ENCODE results near the gene COL25A1. TPM values are rescaled to one million over a fixed set of nuclear protein-coding genes. Genes with fewer than 3 reads are reported as not detected.

COL25A1 gene
- total RNA-seq, 1 experiment from 2014 or later, result 4.2 TPM

DNA sequence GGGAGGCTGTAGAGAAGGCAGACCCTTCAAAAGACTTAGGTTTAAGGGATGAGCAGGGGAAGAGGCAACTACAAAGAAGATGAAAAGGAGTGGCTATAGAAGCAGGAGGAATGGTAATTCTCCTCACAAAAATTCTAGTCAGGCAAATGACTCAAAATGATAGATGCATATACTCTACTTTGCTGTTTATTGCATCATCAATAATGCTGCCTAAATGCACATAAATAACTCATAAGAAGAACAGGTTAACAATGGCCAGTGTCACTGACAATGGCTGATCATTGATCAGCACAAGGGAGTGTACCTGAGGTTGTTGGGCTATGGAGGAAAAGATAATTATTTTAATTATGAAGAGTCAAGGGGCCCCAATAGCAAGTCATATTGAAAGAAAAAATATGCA lies 354.9 kb downstream of the COL25A1 start:
- Histone ChIP-seq H2BK12ac (ENCODE audit: insufficient read length, low read depth, low read length) (no peak overlapping the region), H4K20me1 (ENCODE audit: control insufficient read depth, insufficient read depth, insufficient read length) (no peaks in the 10 kb centered on the region), H2AFZ (ENCODE audit: low read length) (no peak overlapping the region), H3K56ac (ENCODE audit: insufficient read length, low read depth, low read length) (no peak overlapping the region), H3K4ac (ENCODE audit: low read depth, low read length) (no peak overlapping the region), H4K5ac (ENCODE audit: insufficient read length, low read depth, low read length) (no peak overlapping the region), H2AK5ac (ENCODE audit: insufficient read length, low read length) (no peak overlapping the region), H3K27ac (ENCODE audit: insufficient read length, low read depth, low read length) (no peak overlapping the region), H3K27me3 (ENCODE audit: insufficient read depth, low read length) (no peaks in the 10 kb centered on the region), H3K14ac (ENCODE audit: insufficient read depth, low read length) (no peak overlapping the region), H3K9me3 (ENCODE audit: control insufficient read depth, low read depth, low read length) (no peaks in the 10 kb centered on the region), H3K23me2 (ENCODE audit: insufficient read length, low read depth, low read length, poor library complexity, severe bottlenecking) (no peaks in the 10 kb centered on the region), H3K79me1 (ENCODE audit: insufficient read depth, low read depth, low read length, poor library complexity, severe bottlenecking) (no peaks in the 10 kb centered on the region), H4K8ac (replicated peaks; ENCODE audit: insufficient read length, low read depth, low read length) (no peak overlapping the region), H2BK120ac (ENCODE audit: low read depth, low read length, poor library complexity, severe bottlenecking) (no peak overlapping the region), H3T11ph (ENCODE audit: low read length) (no peak overlapping the region), H4K91ac (ENCODE audit: insufficient read length, low read depth, low read length) (no peak overlapping the region), H2BK15ac (ENCODE audit: low read depth, low read length) (no peak overlapping the region), H3K4me1 (ENCODE audit: insufficient read depth, low read length) (no peaks in the 10 kb centered on the region; the same call in 1 of the 2 replicates), H2BK5ac (ENCODE audit: insufficient read length, low read length) (no peak overlapping the region), H3K79me2 (ENCODE audit: insufficient read depth, low read length) (no peaks in the 10 kb centered on the region), H3K23ac (ENCODE audit: insufficient read length, low read depth, low read length) (no peak overlapping the region), H2BK20ac (ENCODE audit: low read depth, low read length, poor library complexity, severe bottlenecking) (no peak overlapping the region), H3K4me2 (ENCODE audit: insufficient read depth, insufficient read length, low read length) (no peak overlapping the region), H3K18ac (ENCODE audit: insufficient read length, low read depth, low read length) (no peak overlapping the region), H3K9ac (ENCODE audit: extremely low read depth, insufficient read length, low read length) (no peak overlapping the region)
- no peaks in the 10 kb centered on the region for H3K9me3 Mint-ChIP-seq
- H3K27me3 Mint-ChIP-seq (ENCODE audit: low read depth), result no peaks in the 10 kb centered on the region
- TF ChIP-seq CTCF (conservative IDR thresholded peaks at IDR 0.05), result no peak
- H3K4me1 Mint-ChIP-seq, result peaks cover 3% of the 10 kb centered on the region in 2 experiments; a peak in 3 of 4 replicates
- no peak for DNase-seq
- H3K36me3 Mint-ChIP-seq (ENCODE audit: insufficient read depth in 1 of 3, low read depth in 3 of 3), result no peaks in the 10 kb centered on the region; a peak in 1 of 7 replicates
- H3K27ac Mint-ChIP-seq, result no peak overlapping the region; a peak in 1 of 7 replicates
- no peak overlapping the region for H3K4me3 Mint-ChIP-seq
